Spleen (tissue), 11 donors: ENCODE measurements around the gene LOXHD1. TPM values are rescaled to one million over a fixed set of nuclear protein-coding genes. Genes with fewer than 3 reads are reported as not detected.

Experiments
- DNase-seq: peaks from one replicate; pipeline ENCODE4 v3.0.0-alpha.2; 2020
- H3K27ac ChIP-seq, 8 donors: fragments of 200-600 bp; sonication (generic) in 7 of 8; 1 replicate in 4 of 8; 2 replicates in 4 of 8; pipeline versions ENCODE4 v1.5.0 to v1.8.0; 2016 to 2021; ENCODE audit warnings: inconsistent platforms in 4 of 8, mild to moderate bottlenecking in 4 of 8, moderate library complexity in 1 of 8
- H3K27me3 ChIP-seq, 7 donors: fragments of 200-600 bp; sonication (generic) in 6 of 7; replicated peaks in 1 of 7; 1 replicate in 4 of 7; 2 replicates in 3 of 7; pipeline versions ENCODE4 v1.5.0 to v1.8.0; 2016 to 2021; ENCODE audit warnings: inconsistent platforms in 3 of 7, mild to moderate bottlenecking in 1 of 7
- H3K36me3 ChIP-seq, 6 donors: fragments of 200-600 bp; sonication (generic) in 5 of 6; 1 replicate in 4 of 6; 2 replicates in 2 of 6; pipeline versions ENCODE4 v1.5.0 to v1.8.0; 2016 to 2021; ENCODE audit warnings: inconsistent platforms in 2 of 6
- H3K4me1 ChIP-seq, 6 donors: fragments of 200-600 bp; sonication (generic) in 5 of 6; 1 replicate in 3 of 6; 2 replicates in 3 of 6; pipeline versions ENCODE4 v1.5.0 to v1.8.0; 2016 to 2021; ENCODE audit warnings: inconsistent platforms in 3 of 6
- H3K4me3 ChIP-seq, 8 donors: fragments of 200-600 bp; sonication (generic) in 7 of 8; 1 replicate in 4 of 8; 2 replicates in 4 of 8; pipeline versions ENCODE4 v1.5.0 to v1.8.0; 2016 to 2021; ENCODE audit warnings: inconsistent platforms in 4 of 8, mild to moderate bottlenecking in 4 of 8, moderate library complexity in 2 of 8
- H3K9me3 ChIP-seq, 8 donors: fragments of 200-600 bp; sonication (generic) in 7 of 8; 1 replicate in 4 of 8; 2 replicates in 4 of 8; pipeline versions ENCODE4 v1.5.0 to v1.8.0; 2016 to 2021; ENCODE audit warnings: inconsistent platforms in 4 of 8
- CTCF ChIP-seq, 11 experiments: fragments of 200-600 bp in 7 of 11; fragments of 450-650 bp in 4 of 11; sonication (generic) in 4 of 11; IDR thresholded peaks in 8 of 11; conservative IDR thresholded peaks in 3 of 11; 1 replicate in 7 of 11; 2 replicates in 4 of 11; pipeline versions ENCODE4 v1.4.0 to v1.8.0; 2016 to 2021; ENCODE audit warnings: antibody characterized with exemption in 11 of 11, inconsistent platforms in 4 of 11, mild to moderate bottlenecking in 1 of 11
- POLR2A ChIP-seq, 3 donors: fragments of 450-650 bp; IDR thresholded peaks; one replicate each; pipeline ENCODE4 v1.5.1; 2017; ENCODE audit warnings: antibody characterized with exemption in 3 of 3, mild to moderate bottlenecking in 1 of 3
- POLR2AphosphoS5 ChIP-seq, 3 donors: sonication (generic); formaldehyde crosslinking; IDR thresholded peaks; one replicate each; pipeline ENCODE4 v1.5.1; 2017; ENCODE audit warnings: antibody characterized with exemption in 3 of 3
- WGBS, 5 donors: extraction: QIAGEN DNeasy Blood & Tissue Kit in 3 of 5; methylation state at CpG; one replicate each; pipeline versions ENCODE4 v1.1.5 to v1.1.7; 2013 to 2018; 5-methylcytosine and 5-hydroxymethylcytosine counted together
- intact Hi-C: fragments of 100-400 bp; cut with DNase I; formaldehyde crosslinking; loops from one replicate; pipeline ENCODE4 v1.15.0; 2023; ENCODE audit warnings: low total_unique reads
- polyA plus RNA-seq, 3 donors: library from polyadenylated mRNA; stranded (reverse); fragments of 200-250 nt; gene quantifications; one replicate each; pipeline ENCODE4 v1.2.1, GENCODE V29; 2013
- total RNA-seq, 7 donors: library from RNA; depleted of rRNA in 3 of 7; stranded (reverse); fragments of >200 nt in 3 of 7; fragmentation: NEBNext Ultra II Directional in 4 of 7; extraction: Animal tissue kit (Norgen Biotek cat#: 25700) in 4 of 7; gene quantifications; one replicate each; pipeline versions ENCODE4 v1.1.0 to v1.2.1, GENCODE V29; 2016 to 2021
- donor health status: healthy with polysubstance abuse.
- donor health status: DM: no; HTN: no; CAD: no; lungs with moderate emphysema.
- donor health status: DM: no; HTN: no; CAD: no.
- donor health status: Bipolar disorder and iron deficiency.
- donor health status: healthy.
- donor health status: DM: no; HTN: no; CAD: no.
- donor health status: DM: yes; HTN: yes; CAD: no.

LOXHD1 gene
- total and polyA plus RNA-seq, 10 donors = 0.09 to 6.0 (median 2.1) TPM

GRCh38 chr18:46623541-46623940, 33.5 kb downstream of the LOXHD1 start:
- Histone ChIP-seq H3K4me3 (no peak overlapping the region), H3K9me3 (no peaks in the 10 kb centered on the region), H3K4me1 (peaks cover 18 to 34% (median 26%) of the 10 kb centered on the region in 6 donors), H3K27ac (peak overlapping the region in 4 of 8 donors; percentile 20 to 47 (median 32)), H3K36me3 (no peaks in the 10 kb centered on the region), H3K27me3 (no peaks in the 10 kb centered on the region)
- peak; percentile 88 for DNase-seq
- 10 to 22% (median 15%) methylated on average over 7 to 10 of the region's 10 CpGs for WGBS, 5 donors
- no peak for TF ChIP-seq CTCF (IDR thresholded peaks at IDR 0.05 in 8 of 11, conservative IDR thresholded peaks at IDR 0.05 in 3 of 11)
- peak; percentile 74 to 86 (median 79) for TF ChIP-seq POLR2AphosphoS5 (IDR thresholded peaks at IDR 0.05)
- intact Hi-C loops = no loop called here

- intact Hi-C loops = no loop called here
- Histone ChIP-seq H3K27me3 (no peaks in the 10 kb centered on the region), H3K4me3 (no peak overlapping the region), H3K4me1 (peaks cover 18 to 34% (median 26%) of the 10 kb centered on the region in 6 donors), H3K9me3 (no peaks in the 10 kb centered on the region), H3K36me3 (no peaks in the 10 kb centered on the region), H3K27ac (peak overlapping the region in 3 of 8 donors; percentile 20 to 38 (median 27))
- TF ChIP-seq POLR2AphosphoS5 (IDR thresholded peaks at IDR 0.05) = no peak
- TF ChIP-seq CTCF (IDR thresholded peaks at IDR 0.05 in 8 of 11, conservative IDR thresholded peaks at IDR 0.05 in 3 of 11) = peak in 3 of 11 experiments; percentile 2 to 11 (median 9)
- no peak for TF ChIP-seq POLR2A (IDR thresholded peaks at IDR 0.05)
- no peak for DNase-seq
- 71 to 87% (median 80%) methylated on average over 3 of the region's 3 CpGs for WGBS, 5 donors
These were observed 34.0 kb downstream of the LOXHD1 start for GRCh38 chr18:46622999-46623398.

GRCh38 chr18:46622451-46622850, 34.6 kb downstream of the LOXHD1 start:
- peaks cover 18 to 34% (median 26%) of the 10 kb centered on the region in 6 donors for H3K4me1 ChIP-seq
- H3K36me3 ChIP-seq = no peaks in the 10 kb centered on the region
- intact Hi-C loops = no loop called here
- DNase-seq = no peak
- H3K27me3 ChIP-seq = no peaks in the 10 kb centered on the region
- no peak overlapping the region for H3K4me3 ChIP-seq
- TF ChIP-seq POLR2AphosphoS5 (IDR thresholded peaks at IDR 0.05) (no peak), CTCF (IDR thresholded peaks at IDR 0.05 in 8 of 11, conservative IDR thresholded peaks at IDR 0.05 in 3 of 11) (no peak), POLR2A (IDR thresholded peaks at IDR 0.05) (no peak)
- 95 to 99% (median 96%) methylated on average over 4 of the region's 4 CpGs for WGBS, 5 donors
- H3K27ac ChIP-seq = peak overlapping the region in 1 of 8 donors; percentile 38
- no peaks in the 10 kb centered on the region for H3K9me3 ChIP-seq

- no peak overlapping the region for H3K27ac ChIP-seq
- H3K36me3 ChIP-seq = no peaks in the 10 kb centered on the region
- WGBS, 5 donors = 60 to 89% (median 84%) methylated on average over 2 of the region's 2 CpGs
- no peak for TF ChIP-seq CTCF (IDR thresholded peaks at IDR 0.05 in 8 of 11, conservative IDR thresholded peaks at IDR 0.05 in 3 of 11)
- no peak for DNase-seq
- H3K4me1 ChIP-seq = peaks cover 18 to 34% (median 26%) of the 10 kb centered on the region in 6 donors
- no peak overlapping the region for H3K4me3 ChIP-seq
- H3K9me3 ChIP-seq = no peaks in the 10 kb centered on the region
- H3K27me3 ChIP-seq = no peaks in the 10 kb centered on the region
- intact Hi-C loops = no loop called here
These were observed 35.1 kb downstream of the LOXHD1 start for GRCh38 chr18:46621871-46622270.
